Neural cell (in vitro differentiated cells): Measurements from ENCODE around the gene ACBD7. TPM values are rescaled to one million over a fixed set of nuclear protein-coding genes. Genes with fewer than 3 reads are reported as not detected.

Experiments
- H2AFZ ChIP-seq: fragments of 200-600, 300-800 bp; sonication (generic), shearing (Covaris generic); 2 replicates; pipeline ENCODE4 v1.6.0; 2014; ENCODE audit warnings: low read depth, mild to moderate bottlenecking, antibody characterized with exemption, low read length, moderate library complexity
- H3F3A ChIP-seq: fragments of 200-600 bp; shearing (Covaris generic); 2 replicates; pipeline ENCODE4 v1.6.1; 2016; ENCODE audit warnings: mild to moderate bottlenecking, moderate library complexity, mixed read lengths, antibody characterized with exemption, low read length; ENCODE audit not compliant: insufficient read depth, poor library complexity, severe bottlenecking
- H3K27ac ChIP-seq: fragments of 200-600, 300-800 bp; sonication (generic), shearing (Covaris generic); 2 replicates; pipeline ENCODE4 v1.5.1; 2014; ENCODE audit warnings: mild to moderate bottlenecking, low read length, moderate library complexity
- H3K27me3 ChIP-seq: fragments of 300-800, 200-600 bp; sonication (generic), shearing (Covaris generic); 2 replicates; pipeline ENCODE4 v1.6.0; 2014; ENCODE audit warnings: mild to moderate bottlenecking, low read depth, low read length, moderate library complexity; ENCODE audit not compliant: insufficient read depth
- H3K36me3 ChIP-seq: fragments of 300-800, 200-600 bp; sonication (generic), shearing (Covaris generic); 2 replicates; pipeline ENCODE4 v1.5.1; 2014; ENCODE audit warnings: mild to moderate bottlenecking, antibody characterized with exemption, low read length, moderate library complexity; ENCODE audit not compliant: insufficient read depth
- H3K4me2 ChIP-seq: fragments of 300-800, 200-600 bp; sonication (generic), shearing (Covaris generic); 2 replicates; pipeline ENCODE4 v1.6.0; 2014; ENCODE audit warnings: mild to moderate bottlenecking, low read length
- H3K4me3 ChIP-seq: fragments of 300-800, 200-600 bp; sonication (generic), shearing (Covaris generic); 2 replicates; pipeline ENCODE4 v1.5.1; 2014; ENCODE audit warnings: mild to moderate bottlenecking, low read length, moderate library complexity
- H3K79me2 ChIP-seq: fragments of 200-600 bp; shearing (Covaris generic); replicated peaks from 2 replicates; pipeline ENCODE4 v1.6.0; 2014; ENCODE audit warnings: mild to moderate bottlenecking, low read length, moderate library complexity; ENCODE audit not compliant: insufficient read depth
- H3K9ac ChIP-seq: fragments of 300-800, 200-600 bp; sonication (generic), shearing (Covaris generic); 2 replicates; pipeline ENCODE4 v1.6.1; 2016; ENCODE audit warnings: mild to moderate bottlenecking, low read length, mixed read lengths
- H3K9me2 ChIP-seq: fragments of 200-600 bp; shearing (Covaris generic); 2 replicates; pipeline ENCODE4 v1.6.1; 2016; ENCODE audit warnings: mild to moderate bottlenecking, low read length, mixed read lengths; ENCODE audit not compliant: insufficient read depth
- H3K9me3 ChIP-seq: fragments of 200-600, 300-800 bp; sonication (generic), shearing (Covaris generic); 2 replicates; pipeline ENCODE4 v1.6.1; 2016; ENCODE audit warnings: mild to moderate bottlenecking, mixed run types, low read length, moderate library complexity, mixed read lengths
- H4K20me1 ChIP-seq: fragments of 200-600 bp; shearing (Covaris generic); 2 replicates; pipeline ENCODE4 v1.6.1; 2016; ENCODE audit warnings: mild to moderate bottlenecking, mixed run types; ENCODE audit not compliant: insufficient read depth
- EP300 ChIP-seq: fragments of 450-650 bp; conservative IDR thresholded peaks from 2 replicates; pipeline ENCODE4 v1.6.1; 2014; ENCODE audit warnings: antibody characterized with exemption, mild to moderate bottlenecking, moderate library complexity; ENCODE audit not compliant: poor library complexity, severe bottlenecking
- EZH2 ChIP-seq: fragments of 200-600, 300-800 bp; shearing (Covaris generic), sonication (generic); IDR thresholded peaks from 2 replicates; pipeline ENCODE4 v1.6.1; 2014; ENCODE audit warnings: antibody characterized with exemption, low read length, borderline replicate concordance, mild to moderate bottlenecking; ENCODE audit not compliant: insufficient read depth, poor library complexity, severe bottlenecking
- MXI1 ChIP-seq: fragments of 450-650 bp; conservative IDR thresholded peaks from 2 replicates; pipeline ENCODE4 v1.6.1; 2014; ENCODE audit warnings: antibody characterized with exemption, mild to moderate bottlenecking; ENCODE audit not compliant: poor library complexity, severe bottlenecking
- POLR2AphosphoS5 ChIP-seq: IDR thresholded peaks from 2 replicates; pipeline ENCODE4 v1.6.1; 2012
- RAD21 ChIP-seq: fragments of 450-650 bp; conservative IDR thresholded peaks from 2 replicates; pipeline ENCODE4 v1.6.1; 2014; ENCODE audit warnings: antibody characterized with exemption, mild to moderate bottlenecking, moderate library complexity
- SMC3 ChIP-seq: fragments of 450-650 bp; conservative IDR thresholded peaks from 2 replicates; pipeline ENCODE4 v1.6.1; 2014; ENCODE audit warnings: antibody characterized with exemption, mild to moderate bottlenecking, moderate library complexity; ENCODE audit not compliant: poor library complexity
- TAF1 ChIP-seq: IDR thresholded peaks from 2 replicates; pipeline ENCODE4 v1.6.1; 2012; ENCODE audit warnings: low read depth
- polyA plus RNA-seq: library from polyadenylated mRNA; depleted of rRNA; stranded (reverse); fragments of >200 nt; gene quantifications from 2 replicates; pipeline ENCODE4 v1.2.3, GENCODE V29; 2014
- TF ChIP-seq, protein P1 (sequence below): IDR thresholded peaks from 2 replicates; pipeline ENCODE4 v1.6.1; 2012; ENCODE audit warnings: borderline replicate concordance
- TF ChIP-seq, protein P2 (sequence below): fragments of 450-650 bp; IDR thresholded peaks from 2 replicates; pipeline ENCODE4 v1.5.1; 2014; ENCODE audit warnings: antibody characterized with exemption, mild to moderate bottlenecking, moderate library complexity; ENCODE audit not compliant: poor library complexity, severe bottlenecking

Gene ACBD7
- polyA plus RNA-seq, 1 donor from 2014 or later = 3.3 TPM

DNA sequence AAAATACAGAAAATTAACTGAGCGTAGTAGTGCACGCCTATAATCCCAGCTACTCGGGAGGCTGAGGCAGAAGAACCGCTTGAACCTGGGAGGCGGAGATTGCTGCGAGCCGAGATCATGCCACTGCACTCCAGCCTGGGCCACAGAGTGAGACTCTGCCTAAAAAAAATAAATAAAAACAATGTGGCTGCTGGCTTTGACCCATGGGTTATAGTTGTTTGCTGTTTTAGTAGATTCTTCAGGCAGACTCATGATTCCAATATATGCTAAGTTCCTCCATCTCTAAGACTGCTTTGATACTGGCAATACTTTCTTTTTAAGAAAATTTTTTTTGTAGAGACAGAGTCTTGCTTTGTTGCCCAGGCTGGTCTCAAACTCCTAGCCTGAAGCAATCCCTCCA, 36.5 kb downstream of the ACBD7 start:
- TF ChIP-seq SMC3 = no peak
- no peak for TF ChIP-seq RAD21
- no peak for TF ChIP-seq MXI1
- TF ChIP-seq POLR2AphosphoS5 = no peak
- TF ChIP-seq, protein P1, sequence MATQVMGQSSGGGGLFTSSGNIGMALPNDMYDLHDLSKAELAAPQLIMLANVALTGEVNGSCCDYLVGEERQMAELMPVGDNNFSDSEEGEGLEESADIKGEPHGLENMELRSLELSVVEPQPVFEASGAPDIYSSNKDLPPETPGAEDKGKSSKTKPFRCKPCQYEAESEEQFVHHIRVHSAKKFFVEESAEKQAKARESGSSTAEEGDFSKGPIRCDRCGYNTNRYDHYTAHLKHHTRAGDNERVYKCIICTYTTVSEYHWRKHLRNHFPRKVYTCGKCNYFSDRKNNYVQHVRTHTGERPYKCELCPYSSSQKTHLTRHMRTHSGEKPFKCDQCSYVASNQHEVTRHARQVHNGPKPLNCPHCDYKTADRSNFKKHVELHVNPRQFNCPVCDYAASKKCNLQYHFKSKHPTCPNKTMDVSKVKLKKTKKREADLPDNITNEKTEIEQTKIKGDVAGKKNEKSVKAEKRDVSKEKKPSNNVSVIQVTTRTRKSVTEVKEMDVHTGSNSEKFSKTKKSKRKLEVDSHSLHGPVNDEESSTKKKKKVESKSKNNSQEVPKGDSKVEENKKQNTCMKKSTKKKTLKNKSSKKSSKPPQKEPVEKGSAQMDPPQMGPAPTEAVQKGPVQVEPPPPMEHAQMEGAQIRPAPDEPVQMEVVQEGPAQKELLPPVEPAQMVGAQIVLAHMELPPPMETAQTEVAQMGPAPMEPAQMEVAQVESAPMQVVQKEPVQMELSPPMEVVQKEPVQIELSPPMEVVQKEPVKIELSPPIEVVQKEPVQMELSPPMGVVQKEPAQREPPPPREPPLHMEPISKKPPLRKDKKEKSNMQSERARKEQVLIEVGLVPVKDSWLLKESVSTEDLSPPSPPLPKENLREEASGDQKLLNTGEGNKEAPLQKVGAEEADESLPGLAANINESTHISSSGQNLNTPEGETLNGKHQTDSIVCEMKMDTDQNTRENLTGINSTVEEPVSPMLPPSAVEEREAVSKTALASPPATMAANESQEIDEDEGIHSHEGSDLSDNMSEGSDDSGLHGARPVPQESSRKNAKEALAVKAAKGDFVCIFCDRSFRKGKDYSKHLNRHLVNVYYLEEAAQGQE = no peak
- no peak for TF ChIP-seq EZH2
- TF ChIP-seq, protein P2, sequence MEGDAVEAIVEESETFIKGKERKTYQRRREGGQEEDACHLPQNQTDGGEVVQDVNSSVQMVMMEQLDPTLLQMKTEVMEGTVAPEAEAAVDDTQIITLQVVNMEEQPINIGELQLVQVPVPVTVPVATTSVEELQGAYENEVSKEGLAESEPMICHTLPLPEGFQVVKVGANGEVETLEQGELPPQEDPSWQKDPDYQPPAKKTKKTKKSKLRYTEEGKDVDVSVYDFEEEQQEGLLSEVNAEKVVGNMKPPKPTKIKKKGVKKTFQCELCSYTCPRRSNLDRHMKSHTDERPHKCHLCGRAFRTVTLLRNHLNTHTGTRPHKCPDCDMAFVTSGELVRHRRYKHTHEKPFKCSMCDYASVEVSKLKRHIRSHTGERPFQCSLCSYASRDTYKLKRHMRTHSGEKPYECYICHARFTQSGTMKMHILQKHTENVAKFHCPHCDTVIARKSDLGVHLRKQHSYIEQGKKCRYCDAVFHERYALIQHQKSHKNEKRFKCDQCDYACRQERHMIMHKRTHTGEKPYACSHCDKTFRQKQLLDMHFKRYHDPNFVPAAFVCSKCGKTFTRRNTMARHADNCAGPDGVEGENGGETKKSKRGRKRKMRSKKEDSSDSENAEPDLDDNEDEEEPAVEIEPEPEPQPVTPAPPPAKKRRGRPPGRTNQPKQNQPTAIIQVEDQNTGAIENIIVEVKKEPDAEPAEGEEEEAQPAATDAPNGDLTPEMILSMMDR = no peak
- TF ChIP-seq TAF1 = no peak
- no peak for TF ChIP-seq EP300

DNA sequence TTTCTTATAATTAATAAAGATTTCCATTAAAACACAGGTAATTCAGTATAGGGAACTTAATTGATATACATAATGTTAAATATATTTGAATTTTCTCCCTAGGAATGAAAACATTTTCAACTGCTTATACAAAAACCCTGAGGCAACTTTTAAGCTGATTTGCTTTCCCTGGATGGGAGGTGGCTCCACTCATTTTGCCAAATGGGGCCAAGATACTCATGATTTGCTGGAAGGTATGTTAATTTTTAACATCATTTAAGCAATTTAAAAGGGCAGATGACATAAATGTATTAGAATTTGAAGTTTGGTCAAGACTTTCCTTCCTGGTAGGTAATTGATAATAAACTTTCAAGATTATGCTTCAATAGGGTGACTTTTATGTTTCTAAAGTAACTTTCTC, 39.0 kb downstream of the ACBD7 start:
- TF ChIP-seq TAF1 = no peak
- no peak for TF ChIP-seq EP300
- no peak for TF ChIP-seq RAD21
- TF ChIP-seq, protein P2 = no peak
- no peak for TF ChIP-seq EZH2
- TF ChIP-seq SMC3 = no peak
- TF ChIP-seq, protein P1 = no peak
- no peak for TF ChIP-seq POLR2AphosphoS5
- TF ChIP-seq MXI1 = no peak
- no peaks in the 10 kb centered on the region for H3K79me2 ChIP-seq
- H3K36me3 ChIP-seq = no peaks in the 10 kb centered on the region
- H3K9me2 ChIP-seq = no peaks in the 10 kb centered on the region
- no peaks in the 10 kb centered on the region for H4K20me1 ChIP-seq
- no peaks in the 10 kb centered on the region for H3K9me3 ChIP-seq
- H3F3A ChIP-seq = no peaks in the 10 kb centered on the region
- no peak overlapping the region for H3K4me3 ChIP-seq
- no peaks in the 10 kb centered on the region for H3K27me3 ChIP-seq
- no peak overlapping the region for H3K4me2 ChIP-seq
- H3K27ac ChIP-seq = no peak overlapping the region
- no peak overlapping the region for H3K9ac ChIP-seq
- H2AFZ ChIP-seq = no peak overlapping the region

More for the DNA sequence above, 36.5 kb downstream of the ACBD7 start:
- Histone ChIP-seq H3K4me2 (no peak overlapping the region), H3K4me3 (no peak overlapping the region), H2AFZ (no peak overlapping the region), H3K9me3 (no peaks in the 10 kb centered on the region), H3K9me2 (no peaks in the 10 kb centered on the region), H3K9ac (no peak overlapping the region), H3K79me2 (no peaks in the 10 kb centered on the region), H4K20me1 (no peaks in the 10 kb centered on the region), H3F3A (no peaks in the 10 kb centered on the region), H3K36me3 (no peaks in the 10 kb centered on the region), H3K27ac (no peak overlapping the region), H3K27me3 (no peaks in the 10 kb centered on the region)
